ENCODE measurements around the gene SLAMF6. TPM values are rescaled to one million over a fixed set of nuclear protein-coding genes. Genes with fewer than 3 reads are reported as not detected.
"Not testable (repeated sequence)": the region's sequence is repeated elsewhere in the genome, so short reads cannot be mapped to it uniquely, and the experiment has no call there.

SLAMF6 gene
- total RNA-seq, 2 donors from 2014 or later, result 0.62 to 1.2 TPM

DNA sequence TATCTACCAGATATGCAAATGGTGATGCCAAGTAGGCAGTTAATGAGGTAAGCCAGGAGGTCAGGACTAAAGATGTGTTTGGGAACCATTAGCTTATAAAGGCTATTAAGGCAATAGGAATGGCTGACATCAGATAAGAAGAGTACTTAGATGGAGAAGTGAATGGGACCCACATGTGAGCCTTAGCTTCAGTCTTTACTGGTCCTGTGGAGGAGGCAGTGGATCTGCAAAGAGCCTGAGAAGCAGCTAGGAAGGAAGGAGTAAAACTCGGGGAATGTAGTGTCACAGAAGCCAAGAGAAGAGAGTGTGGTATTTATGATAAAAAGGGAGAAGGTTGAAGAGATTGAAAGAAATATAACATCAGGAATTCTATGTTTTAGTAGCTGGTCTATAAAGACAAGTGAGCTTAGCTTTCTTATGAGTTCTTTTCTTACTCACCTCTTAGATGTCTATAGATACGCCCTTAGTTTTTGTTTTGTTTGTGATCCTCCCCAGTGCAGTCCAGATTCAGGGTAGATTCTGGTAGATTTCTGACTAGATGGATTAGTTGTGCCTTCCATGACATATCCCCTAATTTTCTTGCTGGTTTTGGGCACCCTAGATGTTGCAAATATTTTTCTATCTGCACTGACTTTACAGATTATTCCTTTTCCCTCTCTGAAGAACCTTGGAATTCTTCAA is 39.4 kb downstream of the SLAMF6 start:
- intact Hi-C loops (cut with DNase I), result no loop called here
- no peak for DNase-seq (ENCODE audit: low spot score)

GRCh38 chr1:160481979-160482596 is 41.0 kb downstream of the SLAMF6 start:
- intact Hi-C loops (cut with DNase I), result no loop called here
- no peak for DNase-seq (ENCODE audit: low spot score)

- intact Hi-C loops (cut with DNase I), result not testable (repeated sequence)
Measured at GRCh38 chr1:160480781-160481180, 42.3 kb downstream of the SLAMF6 start.

DNA sequence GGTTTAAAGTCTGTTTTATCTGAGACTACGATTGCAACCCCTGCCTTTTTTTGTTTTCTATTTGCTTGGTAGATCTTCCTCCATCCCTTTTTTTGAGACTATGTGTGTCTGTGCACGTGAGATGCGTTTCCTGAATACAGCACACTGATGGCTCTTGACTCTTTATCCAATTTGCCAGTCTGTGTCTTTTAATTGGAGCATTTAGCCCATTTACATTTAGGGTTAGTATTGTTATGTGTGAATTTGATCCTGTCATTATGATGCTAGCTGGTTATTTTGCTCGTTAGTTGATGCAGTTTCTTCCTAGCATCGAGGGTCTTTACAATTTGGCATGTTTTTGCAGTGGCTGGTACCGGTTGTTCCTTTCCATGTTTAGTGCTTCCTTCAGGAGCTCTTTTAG is 44.0 kb downstream of the SLAMF6 start:
- intact Hi-C loops (cut with DNase I); DNase-seq (ENCODE audit: low spot score): not testable (repeated sequence)

More at GRCh38 chr1:160480781-160481180, 42.3 kb downstream of the SLAMF6 start:
- not testable (repeated sequence) for DNase-seq (ENCODE audit: low spot score)

- no peak for DNase-seq (ENCODE audit: low spot score)
- intact Hi-C loops (cut with DNase I), result no loop called here
Measured at GRCh38 chr1:160474392-160475242, 48.4 kb downstream of the SLAMF6 start.

DNA sequence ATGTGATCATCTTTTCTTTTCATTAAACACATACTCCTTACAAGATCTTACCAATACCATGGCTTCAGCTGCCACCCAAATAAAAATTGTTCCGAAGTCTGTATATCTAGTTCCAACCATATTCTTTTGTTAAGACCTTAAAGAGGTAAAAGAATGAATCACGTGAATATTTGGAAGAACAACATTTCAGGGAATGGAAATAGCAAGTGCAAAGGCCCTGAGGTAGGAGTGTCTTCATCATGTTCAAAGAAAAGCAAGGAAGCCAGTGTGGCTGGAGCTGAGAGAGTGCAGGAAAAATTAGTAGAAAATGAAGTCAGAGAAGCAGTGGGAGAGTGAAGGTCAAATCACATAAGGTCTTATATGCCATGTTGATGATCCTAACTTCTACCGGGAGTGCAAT is 50.9 kb downstream of the SLAMF6 start:
- intact Hi-C loops (cut with DNase I), result no loop called here
- no peak for DNase-seq (ENCODE audit: low spot score)

GRCh38 chr1:160471253-160471652 is 51.8 kb downstream of the SLAMF6 start:
- DNase-seq (ENCODE audit: low spot score), result no peak
- intact Hi-C loops (cut with DNase I), result no loop called here

GRCh38 chr1:160467576-160467975 is 55.5 kb downstream of the SLAMF6 start:
- DNase-seq (ENCODE audit: low spot score), result no peak
- intact Hi-C loops (cut with DNase I), result no loop called here

- DNase-seq (ENCODE audit: low spot score), result no peak
- intact Hi-C loops (cut with DNase I), result no loop called here
Measured at GRCh38 chr1:160466961-160467360, 56.1 kb downstream of the SLAMF6 start.

DNA sequence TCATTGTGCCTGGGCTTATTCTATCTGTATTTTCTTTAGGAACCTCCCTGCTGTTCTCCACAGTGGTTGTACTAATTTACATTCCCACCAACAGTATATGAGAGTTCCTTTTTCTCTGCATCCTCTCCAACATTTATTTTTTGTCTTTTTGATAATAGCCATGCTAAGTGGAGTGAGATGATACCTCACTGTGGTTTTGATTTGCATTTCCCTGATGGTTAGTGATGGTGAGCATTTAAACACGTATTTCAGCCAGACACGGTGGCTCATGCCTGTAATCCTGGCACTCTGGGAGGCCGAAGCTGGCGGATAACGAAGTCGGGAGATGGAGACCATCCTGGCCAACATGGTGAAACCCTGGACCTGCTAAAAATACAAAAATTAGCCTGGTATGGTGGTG is 57.9 kb downstream of the SLAMF6 start:
- no peak for DNase-seq (ENCODE audit: low spot score)
- intact Hi-C loops (cut with DNase I), result no loop called here

DNA sequence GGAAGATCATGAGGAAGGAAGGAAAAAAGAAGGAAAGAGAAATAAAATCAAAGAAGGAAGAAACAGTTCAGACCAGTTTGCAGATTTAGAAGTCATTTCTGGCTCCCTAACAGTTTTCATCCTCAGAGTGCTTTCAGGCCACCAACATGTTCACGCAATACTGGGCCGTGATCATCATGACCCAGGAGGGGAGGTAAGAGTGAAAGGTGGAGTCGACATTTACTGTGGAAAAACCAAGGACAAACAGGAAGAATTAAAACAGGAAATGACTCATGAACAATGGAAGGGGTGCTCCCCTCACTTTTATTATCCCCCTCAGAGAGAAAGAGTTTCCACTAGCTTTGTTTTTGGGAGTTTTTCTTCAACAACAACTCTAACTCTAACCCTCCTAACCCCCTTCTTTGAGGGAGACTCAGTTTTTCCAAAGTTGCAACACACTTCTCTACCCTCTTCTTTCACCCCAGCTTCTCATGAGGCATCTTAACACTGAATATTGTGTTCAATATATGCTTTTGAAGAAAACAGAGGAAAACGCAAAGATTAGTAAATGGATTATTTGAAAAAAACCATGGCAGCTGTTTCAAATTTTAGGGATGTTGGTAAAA is 62.3 kb downstream of the SLAMF6 start:
- intact Hi-C loops (cut with DNase I), result no loop called here
- no peak for DNase-seq (ENCODE audit: low spot score)

DNA sequence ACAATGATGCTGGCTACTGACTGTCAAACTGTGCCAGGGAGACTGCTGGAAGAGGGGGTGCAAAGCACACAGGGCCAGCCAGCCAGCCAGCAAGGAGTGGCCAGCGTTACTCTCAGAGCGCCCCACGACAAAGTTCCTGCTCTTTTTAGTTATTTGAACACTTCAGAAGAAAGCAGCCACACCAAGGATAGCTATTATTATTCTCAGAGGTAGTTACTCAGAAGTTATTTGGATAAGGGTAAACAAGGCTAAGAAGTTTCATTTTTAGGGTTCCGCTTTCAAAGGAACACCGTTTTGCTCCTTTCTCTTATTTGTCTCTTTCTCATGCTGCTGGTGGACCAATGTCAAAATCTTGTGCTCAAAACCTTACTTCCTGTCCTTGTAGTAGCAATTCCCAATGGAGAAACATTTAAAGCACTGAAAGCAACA is 62.8 kb downstream of the SLAMF6 start:
- no peak for DNase-seq (ENCODE audit: low spot score)
- intact Hi-C loops (cut with DNase I), result no loop called here

GRCh38 chr1:160459687-160460086 is 63.4 kb downstream of the SLAMF6 start:
- intact Hi-C loops (cut with DNase I), result no loop called here
- DNase-seq (ENCODE audit: low spot score), result no peak

- intact Hi-C loops (cut with DNase I), result no loop called here
- DNase-seq (ENCODE audit: low spot score), result no peak
Measured at GRCh38 chr1:160459056-160459455, 64.0 kb downstream of the SLAMF6 start.

DNA sequence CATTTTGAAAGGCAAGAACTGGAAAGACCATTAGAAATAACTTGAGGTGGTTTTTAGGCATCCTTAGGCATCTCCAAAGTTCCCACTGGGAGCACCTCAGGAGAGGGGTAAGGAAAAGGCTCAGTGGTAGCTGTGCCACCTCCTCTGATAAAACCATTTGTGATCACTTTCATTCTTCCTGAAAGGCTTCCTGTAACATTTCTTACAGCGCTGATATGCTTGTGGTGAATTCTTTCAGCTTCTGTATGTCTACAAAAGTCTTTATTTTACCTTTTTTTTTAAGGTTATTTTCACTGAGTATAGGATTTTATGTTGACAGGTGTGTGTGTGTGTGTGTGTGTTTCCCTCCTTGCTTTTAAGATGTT is 67.9 kb downstream of the SLAMF6 start:
- DNase-seq (ENCODE audit: low spot score), result no peak
- intact Hi-C loops (cut with DNase I), result no loop called here

GRCh38 chr1:160454371-160455152 is 68.5 kb downstream of the SLAMF6 start:
- intact Hi-C loops (cut with DNase I), result no loop called here
- no peak for DNase-seq (ENCODE audit: low spot score)

GRCh38 chr1:160453443-160453842 is 69.6 kb downstream of the SLAMF6 start:
- no peak for DNase-seq (ENCODE audit: low spot score)
- intact Hi-C loops (cut with DNase I), result no loop called here

DNA sequence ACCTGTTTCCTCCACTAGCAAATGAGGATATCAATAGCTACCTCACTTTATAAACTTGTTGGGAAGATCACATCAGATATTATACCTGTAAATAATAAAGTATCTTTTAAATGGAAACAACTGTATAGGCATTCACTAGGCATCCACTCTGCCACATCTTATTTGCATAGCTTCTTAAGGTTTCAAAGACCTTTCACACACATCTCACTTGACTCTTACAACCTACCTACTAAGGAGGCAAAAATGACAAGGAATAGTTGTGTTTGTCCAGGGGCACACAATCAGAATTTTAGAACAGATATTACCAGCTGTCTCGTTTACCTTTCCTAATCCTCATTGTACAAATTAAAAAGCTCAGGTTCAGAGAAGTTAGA is 71.2 kb downstream of the SLAMF6 start:
- intact Hi-C loops (cut with DNase I), result no loop called here

DNA sequence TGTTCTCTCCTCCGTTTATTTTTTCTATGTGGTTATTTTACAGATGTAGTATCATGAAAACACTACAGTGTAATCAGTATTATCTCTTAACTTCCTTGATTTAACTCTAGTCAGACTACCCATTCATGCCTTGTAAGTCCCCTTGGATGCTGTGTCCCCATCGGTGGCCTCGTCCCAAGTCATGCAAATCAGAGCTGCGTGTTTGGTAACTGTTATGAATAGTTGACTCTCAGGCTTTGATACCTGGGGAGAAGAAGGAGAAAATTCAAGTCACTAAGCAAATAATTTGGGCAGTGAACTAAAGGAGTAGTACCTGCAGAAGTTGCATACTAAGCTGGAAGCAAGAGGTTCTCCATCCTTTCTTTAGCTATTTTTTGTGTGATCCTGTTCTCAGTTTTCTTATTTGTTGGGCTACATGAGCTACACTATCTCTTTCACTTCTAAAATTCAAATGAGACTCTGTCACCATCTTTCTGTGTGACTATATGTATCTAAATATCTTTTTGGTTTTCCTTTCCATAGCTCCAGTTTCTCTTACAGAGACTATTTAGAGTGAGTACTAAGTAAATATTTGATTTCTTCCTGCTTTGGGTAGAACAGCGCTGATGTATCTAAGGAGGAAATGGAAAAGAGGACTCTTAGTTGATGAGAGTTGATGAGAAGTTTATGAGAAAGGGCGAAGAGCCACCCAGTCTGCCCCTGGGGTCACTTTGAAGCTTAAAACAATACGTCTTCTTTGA is 71.8 kb downstream of the SLAMF6 start:
- DNase-seq (ENCODE audit: low spot score), result no peak
- intact Hi-C loops (cut with DNase I), result no loop called here

More for the DNA sequence above, 71.2 kb downstream of the SLAMF6 start:
- no peak for DNase-seq (ENCODE audit: low spot score)

Data from posterior vena cava (tissue), 2 donors.